Stimulated activated CD8-positive, alpha-beta memory T cell treated with anti-CD3 and anti-CD28 coated beads, Interleukin-15, amount 100 ng/mL, for 1 hour (primary cell): ENCODE data around the gene ACSM6.

Source experiments
- DNase-seq: peaks from one replicate; pipeline ENCODE4 v3.0.0-alpha.2; 2020; ENCODE audit warnings: low read depth

Gene ACSM6

GRCh38 chr10:95268438-95268837 is 74.4 kb downstream of the ACSM6 start:
- no peak for DNase-seq

- DNase-seq: no peak
These were observed 79.6 kb downstream of the ACSM6 start for GRCh38 chr10:95273393-95274312.

- no peak for DNase-seq
These were observed 81.8 kb downstream of the ACSM6 start for GRCh38 chr10:95275726-95276366.

GRCh38 chr10:95276367-95277200 is 82.5 kb downstream of the ACSM6 start:
- no peak for DNase-seq

GRCh38 chr10:95277201-95277570 is 83.1 kb downstream of the ACSM6 start:
- DNase-seq: no peak

GRCh38 chr10:95277614-95278013 is 83.6 kb downstream of the ACSM6 start:
- DNase-seq: no peak
